GM19468 (cell line): ENCODE measurements around the gene RFX2.
"Not testable (repeated sequence)": the region's sequence is repeated elsewhere in the genome, so short reads cannot be mapped to it uniquely, and the experiment has no call there.

Experiments used
- ATAC-seq: cut with Tn5 transposase; IDR thresholded peaks from one replicate; pipeline ENCODE4 v1.9.1; 2021; ENCODE audit warnings: mild to moderate bottlenecking, moderate library complexity, moderate number of reproducible peaks; ENCODE audit not compliant: unreplicated experiment; ENCODE audit errors: extremely low read depth

Gene RFX2

GRCh38 chr19:5963855-5964254 lies 146.4 kb downstream of the RFX2 start:
- no peak for ATAC-seq

- ATAC-seq = not testable (repeated sequence)
These were observed 147.0 kb downstream of the RFX2 start for GRCh38 chr19:5963259-5963658.

DNA sequence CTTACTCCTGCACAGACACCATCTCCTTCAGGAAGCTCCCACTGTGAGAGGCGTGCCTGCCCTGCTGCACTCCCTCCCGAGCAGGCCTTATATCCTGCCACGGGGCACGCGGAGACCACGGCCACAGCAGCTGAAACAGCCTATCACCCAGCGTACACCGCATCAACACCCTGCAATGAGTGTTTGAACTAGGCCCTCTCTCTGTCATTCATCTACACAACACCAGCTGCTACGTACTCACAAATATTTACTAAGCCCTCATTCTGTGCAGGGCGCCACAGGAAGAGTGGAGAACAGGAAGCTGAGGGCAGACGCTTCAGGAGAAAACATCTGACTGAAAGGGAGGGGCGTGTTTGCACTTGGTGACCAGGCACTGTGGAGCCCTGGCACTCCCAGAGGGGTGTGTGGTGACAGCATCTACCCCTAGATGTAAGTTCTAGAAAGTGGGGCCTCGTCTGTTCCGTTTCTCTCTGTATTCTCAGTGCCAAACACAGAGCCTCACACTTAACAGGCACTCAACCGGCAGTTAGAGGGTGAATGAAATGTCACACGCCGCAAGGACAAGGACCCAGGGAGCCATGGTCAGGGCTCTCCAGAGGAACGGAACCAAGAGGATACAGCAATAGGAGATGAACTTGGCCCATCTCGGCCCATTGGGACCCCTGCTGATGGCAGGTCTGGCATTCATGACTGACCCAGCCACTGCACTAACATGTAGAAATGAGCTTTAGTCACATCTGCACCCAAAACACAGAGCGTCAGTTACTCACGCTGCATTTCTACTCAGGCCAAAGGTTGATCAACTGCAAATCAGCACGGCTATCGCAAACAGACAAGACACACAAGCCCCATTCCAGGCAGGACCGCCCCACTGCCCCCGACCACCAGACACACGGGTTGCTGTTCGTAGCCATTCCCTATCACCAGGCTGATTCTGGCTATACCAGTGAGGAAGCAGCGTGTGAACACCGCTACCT lies 148.0 kb downstream of the RFX2 start:
- no peak for ATAC-seq

GRCh38 chr19:5961641-5961968 lies 148.7 kb downstream of the RFX2 start:
- not testable (repeated sequence) for ATAC-seq

DNA sequence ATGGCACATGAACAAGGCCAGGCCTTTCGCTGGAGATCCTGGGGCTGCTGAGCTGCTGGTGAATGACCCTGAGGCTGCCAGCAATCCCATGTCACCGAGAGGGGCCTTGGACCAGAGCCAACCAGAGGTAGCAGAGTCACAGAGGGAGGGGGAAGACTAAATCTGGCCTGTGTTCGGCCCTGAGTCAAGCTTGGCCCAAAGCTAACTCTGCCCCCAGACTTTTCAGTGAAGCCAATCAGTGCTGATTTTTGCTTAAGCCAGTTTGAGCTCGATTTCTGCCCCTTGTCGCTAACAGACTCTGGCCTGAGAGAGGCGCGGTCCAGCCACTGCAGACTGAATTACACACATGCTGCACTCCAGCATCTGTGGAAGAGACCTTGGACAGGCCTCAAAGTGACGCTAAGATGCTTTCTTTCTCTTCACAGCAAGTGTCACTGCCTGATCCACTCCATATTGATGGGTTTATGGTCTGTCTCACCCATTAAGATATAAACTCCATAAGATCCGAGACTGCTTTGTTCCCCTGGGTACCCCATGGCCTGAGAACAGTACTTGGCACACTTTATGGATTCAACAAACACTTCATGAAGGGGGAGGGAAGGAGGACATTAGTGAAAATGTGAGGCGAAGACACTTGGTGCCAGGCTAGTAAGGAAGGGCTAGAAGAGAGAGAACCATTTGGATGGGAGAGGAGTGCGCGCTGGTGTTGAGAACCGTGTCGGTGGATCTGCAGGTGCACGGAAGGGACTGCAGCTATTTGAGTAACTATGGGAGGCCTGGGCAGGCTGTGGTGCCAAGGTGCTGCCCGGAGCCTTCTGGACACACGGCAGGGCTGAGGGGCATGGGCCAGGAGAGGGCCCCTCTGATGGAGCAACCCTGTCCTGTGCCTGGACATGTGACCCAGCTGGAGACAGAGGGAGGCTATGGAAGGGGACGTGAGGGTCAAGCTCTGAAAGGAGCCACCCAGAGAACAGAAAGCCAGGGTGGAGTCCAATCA lies 150.0 kb downstream of the RFX2 start:
- ATAC-seq = no peak

GRCh38 chr19:5959260-5960004 lies 150.9 kb downstream of the RFX2 start:
- no peak for ATAC-seq

DNA sequence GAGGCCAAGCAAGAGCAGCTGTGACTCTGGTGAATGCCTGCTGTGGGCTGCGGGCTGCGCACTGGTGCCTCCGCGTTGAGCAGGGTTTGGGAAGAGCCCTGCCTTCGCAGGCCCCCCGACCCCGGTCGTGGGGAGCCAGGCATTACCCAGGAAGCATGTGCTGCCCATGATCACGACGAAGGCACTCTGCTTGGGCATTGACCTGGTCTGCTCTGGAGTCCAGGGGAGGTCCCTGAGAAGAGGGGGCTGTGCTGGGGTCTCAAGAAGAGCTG lies 151.5 kb downstream of the RFX2 start:
- ATAC-seq = no peak

DNA sequence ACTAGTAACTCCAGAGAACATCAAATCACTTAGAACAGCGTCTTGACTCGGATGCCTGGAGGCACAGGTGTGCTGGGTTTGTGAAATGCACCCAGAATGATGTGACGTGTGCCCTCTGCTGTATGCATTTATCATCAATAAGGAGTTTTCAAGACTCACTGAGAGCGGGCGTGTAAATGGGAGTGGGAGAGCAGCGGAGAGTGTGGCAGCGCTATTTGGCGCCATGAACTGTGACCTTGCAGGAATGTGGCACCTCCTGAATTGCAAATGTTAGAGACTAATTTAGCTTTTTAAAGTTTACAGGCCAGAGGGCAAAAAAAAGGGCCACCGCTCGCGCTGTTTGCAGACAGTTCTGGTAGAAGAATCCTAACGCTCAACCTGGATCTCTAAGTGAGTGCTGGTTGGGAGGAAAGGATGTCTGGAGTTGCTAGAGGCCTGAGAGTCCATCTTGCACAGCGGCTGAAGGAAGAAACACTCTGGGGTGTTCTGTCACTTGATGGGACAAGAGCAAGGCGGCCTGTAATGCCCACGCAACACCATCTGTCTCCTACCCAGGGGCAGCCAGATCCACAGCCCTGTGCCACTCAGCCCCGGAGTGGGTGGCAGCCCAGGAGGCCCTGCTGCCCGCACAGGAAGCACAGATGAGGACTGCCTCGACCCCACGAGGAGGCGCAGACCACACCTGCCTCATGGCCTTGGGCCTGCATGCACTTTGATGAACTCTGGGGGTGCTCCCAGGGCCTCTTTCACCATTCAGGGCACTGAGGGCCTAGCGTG lies 152.0 kb downstream of the RFX2 start:
- no peak for ATAC-seq

GRCh38 chr19:5957170-5957569 lies 153.1 kb downstream of the RFX2 start:
- ATAC-seq = no peak

GRCh38 chr19:5956728-5957127 lies 153.6 kb downstream of the RFX2 start:
- ATAC-seq = no peak

DNA sequence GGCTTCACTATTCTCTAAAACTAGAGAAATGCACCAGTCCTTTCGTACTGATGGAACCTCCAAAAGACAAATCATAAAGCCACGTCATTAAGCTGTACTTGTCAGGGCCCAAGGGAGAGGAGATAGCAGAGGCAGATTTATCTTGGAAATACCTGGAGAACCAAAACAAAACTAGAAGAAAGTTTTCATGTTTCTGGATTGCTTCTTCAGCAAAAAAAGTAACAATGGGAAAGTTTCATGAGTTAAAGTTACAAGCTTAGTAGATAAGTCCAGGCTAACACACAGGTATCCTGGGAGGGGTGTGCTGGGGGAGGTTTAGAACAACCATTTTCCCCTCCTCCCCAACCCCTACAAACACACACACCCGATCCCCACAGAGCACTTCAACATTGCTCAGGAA lies 154.0 kb downstream of the RFX2 start:
- ATAC-seq = no peak

DNA sequence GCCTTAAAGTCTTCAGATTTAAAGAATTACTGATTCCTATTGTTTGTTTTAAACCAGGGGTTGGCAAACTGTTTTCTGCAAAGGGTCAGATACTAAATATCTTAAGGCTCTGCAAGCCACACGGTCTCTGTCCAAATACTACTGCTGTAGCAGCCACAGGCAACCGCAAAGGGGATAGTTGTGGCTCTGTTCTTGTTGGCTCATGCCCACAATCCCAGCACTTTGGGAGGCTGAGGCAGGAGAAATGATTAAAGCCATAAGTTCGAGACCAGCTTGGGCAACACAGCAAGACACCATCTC lies 154.7 kb downstream of the RFX2 start:
- no peak for ATAC-seq

DNA sequence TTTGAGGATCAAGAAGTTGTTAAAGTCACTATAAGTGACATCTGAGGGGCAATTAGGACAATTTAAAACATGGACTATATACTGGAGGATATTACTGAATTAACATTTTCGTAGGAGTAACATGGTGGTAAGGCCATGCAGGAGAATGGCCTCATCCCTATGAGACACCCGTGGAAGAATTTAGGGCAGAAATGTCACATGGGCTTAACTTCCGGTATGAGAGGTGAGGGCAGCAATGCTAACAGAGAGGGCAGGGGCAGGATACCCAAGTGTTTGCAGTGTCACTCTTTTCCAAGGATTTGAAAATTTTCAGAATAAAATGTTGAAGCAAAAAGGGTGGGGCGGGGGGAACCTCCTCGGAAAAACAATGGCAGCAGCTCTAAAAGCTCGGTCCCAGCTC lies 156.0 kb downstream of the RFX2 start:
- ATAC-seq = no peak

DNA sequence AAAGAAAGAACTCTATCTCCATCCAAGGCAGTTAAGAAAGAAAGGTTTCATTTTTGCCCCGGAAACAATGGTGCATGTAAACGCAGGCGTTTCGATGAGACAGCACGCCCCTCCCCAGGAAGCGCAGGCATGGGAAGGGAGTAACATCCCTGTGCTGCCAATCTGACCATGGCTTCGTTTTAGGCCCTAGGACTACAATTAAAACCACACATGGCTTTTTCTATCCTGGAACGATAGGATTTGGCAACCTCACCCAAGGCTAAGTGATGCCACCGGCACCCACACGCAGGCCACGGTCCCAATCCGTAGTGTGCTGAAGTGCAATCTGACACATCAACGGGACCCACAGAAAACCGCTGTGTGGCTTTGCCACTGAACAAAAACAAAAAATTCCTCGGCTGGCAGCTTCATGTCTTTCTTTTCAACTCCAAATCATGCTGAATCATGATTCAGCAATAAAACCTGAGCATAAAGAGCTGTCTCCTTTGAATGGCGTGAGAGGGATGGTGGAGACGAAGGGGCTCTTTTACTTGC lies 156.6 kb downstream of the RFX2 start:
- ATAC-seq = no peak

DNA sequence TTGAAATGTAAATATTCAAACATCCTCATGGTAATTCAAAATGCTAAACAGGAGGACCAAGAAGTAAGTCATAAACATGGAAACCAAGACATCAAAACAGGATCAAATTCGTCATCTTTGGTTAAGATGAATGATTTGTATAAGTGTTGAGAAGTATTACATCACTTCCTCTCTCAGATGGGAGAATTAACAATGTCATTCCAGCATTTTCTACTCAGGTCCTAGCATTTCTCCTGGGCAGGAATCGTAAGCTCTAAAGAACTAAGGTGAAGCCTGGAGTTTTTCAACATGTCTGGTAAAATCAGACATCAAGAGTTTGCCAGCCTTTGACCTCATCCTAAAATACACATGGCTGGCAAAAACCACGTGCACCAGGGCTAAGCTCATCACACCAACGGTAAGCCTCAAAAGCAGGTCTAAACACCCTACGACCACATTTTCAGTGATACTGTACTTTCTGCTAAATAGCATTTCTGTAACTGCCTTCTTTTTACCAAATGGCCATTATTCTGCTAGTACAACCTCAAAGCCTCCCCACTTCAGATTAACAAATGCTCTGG lies 157.2 kb downstream of the RFX2 start:
- no peak for ATAC-seq

DNA sequence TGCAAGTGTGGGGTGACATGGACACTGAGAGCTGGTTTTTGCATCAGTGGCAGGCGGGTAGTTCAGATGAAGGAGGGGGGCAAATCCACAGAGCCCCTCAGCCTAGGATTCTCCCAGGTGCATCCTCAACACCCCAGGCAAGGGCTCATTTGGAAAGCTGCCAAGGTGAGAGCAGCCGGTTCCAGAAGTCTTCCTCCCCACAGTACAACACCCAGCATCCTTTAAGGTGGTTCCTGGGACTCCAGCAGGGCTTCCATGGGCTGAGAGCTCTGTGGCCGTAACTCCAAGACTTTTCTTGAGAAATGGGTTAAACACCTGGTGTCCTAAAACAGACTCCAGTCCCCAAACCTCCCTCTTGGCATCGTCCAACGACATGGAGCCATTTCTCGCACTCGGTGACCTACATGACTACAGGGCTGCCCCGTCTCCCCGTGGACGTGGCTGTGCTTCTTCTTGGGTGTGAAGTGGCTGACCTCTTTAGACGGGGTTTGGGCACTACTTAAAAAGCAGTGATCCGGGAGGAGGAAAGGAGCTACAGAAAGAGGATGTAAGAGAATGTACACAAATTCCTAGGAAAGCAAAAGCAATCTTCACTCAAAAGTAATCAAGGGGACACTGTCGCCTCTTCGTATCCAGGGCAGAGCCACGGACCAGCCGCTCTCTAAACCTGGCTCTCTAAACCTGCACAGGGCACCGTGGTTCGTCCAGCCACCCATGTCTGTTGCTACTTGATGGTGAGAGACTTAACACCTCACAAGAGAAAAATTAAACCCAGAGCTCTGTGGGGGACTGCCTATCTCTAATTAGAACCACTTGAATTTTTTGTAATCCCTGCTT lies 157.9 kb downstream of the RFX2 start:
- ATAC-seq = no peak

- ATAC-seq = no peak
These were observed 158.9 kb downstream of the RFX2 start for GRCh38 chr19:5951338-5951861.

GRCh38 chr19:5950741-5951140 lies 159.6 kb downstream of the RFX2 start:
- ATAC-seq = no peak
